ENCODE measurements around the gene SH2D1B.

DNA sequence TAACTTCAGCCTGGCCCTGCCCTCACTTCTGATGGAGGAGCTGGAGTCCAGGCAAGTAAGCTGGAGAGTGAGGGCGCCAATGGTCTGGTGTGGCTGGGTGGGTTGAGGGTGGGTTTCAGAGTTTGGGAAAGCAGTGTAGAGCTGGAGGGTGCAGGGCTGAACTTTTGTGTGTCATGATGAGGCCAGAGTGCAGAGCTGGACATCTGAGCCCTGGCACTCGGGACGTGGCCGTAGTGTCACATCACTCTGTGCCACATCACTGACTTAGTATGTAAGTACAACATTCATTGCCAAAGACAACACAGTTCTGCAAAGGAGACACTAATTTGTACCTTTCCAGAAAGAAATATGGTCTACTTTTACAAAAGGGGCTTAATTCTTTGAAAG lies 51.1 kb downstream of the SH2D1B start:
- TF ChIP-seq CTCF (IDR thresholded peaks at IDR 0.05) (no peak), POLR2A (IDR thresholded peaks at IDR 0.05) (no peak), POLR2AphosphoS5 (IDR thresholded peaks at IDR 0.05) (no peak)
